Glutamatergic neuron (in vitro differentiated cells): ENCODE data around the gene FOXRED2. TPM values are rescaled to one million over a fixed set of nuclear protein-coding genes. Genes with fewer than 3 reads are reported as not detected.

Source experiments
- DNase-seq: peaks from one replicate; pipeline ENCODE4 v3.0.0; 2022
- H3K27ac Mint-ChIP-seq: one replicate; pipeline ENCODE4 v1.8.0; 2020; ENCODE audit warnings: mild to moderate bottlenecking, mixed read lengths, inconsistent platforms; ENCODE audit not compliant: unreplicated experiment
- H3K27me3 Mint-ChIP-seq: one replicate; pipeline ENCODE4 v1.8.0; 2020; ENCODE audit warnings: mild to moderate bottlenecking, moderate library complexity, mixed read lengths, inconsistent platforms; ENCODE audit not compliant: unreplicated experiment
- H3K36me3 Mint-ChIP-seq: one replicate; pipeline ENCODE4 v1.8.0; 2020; ENCODE audit warnings: mild to moderate bottlenecking, mixed read lengths, inconsistent platforms; ENCODE audit not compliant: unreplicated experiment
- H3K4me1 Mint-ChIP-seq: one replicate; pipeline ENCODE4 v1.8.0; 2020; ENCODE audit warnings: mild to moderate bottlenecking, low read depth, mixed read lengths, inconsistent platforms; ENCODE audit not compliant: unreplicated experiment
- H3K4me3 Mint-ChIP-seq: one replicate; pipeline ENCODE4 v1.8.0; 2020; ENCODE audit warnings: mild to moderate bottlenecking, mixed read lengths, inconsistent platforms; ENCODE audit not compliant: unreplicated experiment
- H3K9me3 Mint-ChIP-seq: one replicate; pipeline ENCODE4 v1.8.0; 2020; ENCODE audit warnings: mild to moderate bottlenecking, moderate library complexity, mixed read lengths, inconsistent platforms; ENCODE audit not compliant: unreplicated experiment
- CTCF ChIP-seq: fragments of 200-600 bp; sonication (generic); IDR thresholded peaks from one replicate; pipeline ENCODE4 v1.5.0; 2021; ENCODE audit not compliant: partially characterized antibody, unreplicated experiment
- total RNA-seq: library from RNA; stranded (reverse); fragmentation: NEBNext Ultra II Directional; extraction: Animal tissue kit (Norgen Biotek cat#: 25700); gene quantifications from one replicate; pipeline ENCODE4 v1.2.1, GENCODE V29; 2021; ENCODE audit not compliant: unreplicated experiment

FOXRED2 gene
- total RNA-seq, 1 donor from 2014 or later = 41.6 TPM

DNA sequence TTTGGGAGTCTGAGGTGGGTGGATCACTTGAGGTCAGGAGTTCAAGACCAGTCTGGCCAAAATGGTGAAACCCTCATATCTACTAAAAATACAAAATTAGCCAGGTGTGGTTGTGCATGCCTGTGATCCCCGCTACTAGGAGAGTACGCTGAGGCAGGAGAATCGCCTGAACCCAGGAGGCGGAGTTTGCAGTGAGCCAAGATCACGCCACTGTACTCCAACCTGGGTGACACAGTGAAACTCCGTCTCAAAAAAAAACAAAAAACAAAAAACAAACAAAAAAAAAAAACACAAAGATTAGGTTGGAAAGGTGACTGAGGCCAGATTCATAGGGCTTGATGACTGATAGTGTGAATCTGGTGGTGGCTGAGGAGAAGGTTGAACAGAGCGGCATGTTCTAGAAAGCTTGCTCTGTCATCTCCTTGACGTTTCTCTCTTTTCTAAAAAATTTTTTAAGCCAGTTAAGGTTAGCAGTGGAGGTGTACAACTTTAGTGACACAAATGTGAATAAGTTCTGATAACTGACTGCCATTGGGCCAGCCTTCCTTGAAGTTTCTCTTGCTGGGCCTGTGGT lies 66.3 kb downstream of the FOXRED2 start:
- H3K4me1 Mint-ChIP-seq = peaks cover 9% of the 10 kb centered on the region
- H3K36me3 Mint-ChIP-seq = no peaks in the 10 kb centered on the region
- TF ChIP-seq CTCF = no peak
- H3K27ac Mint-ChIP-seq = no peak overlapping the region
- H3K9me3 Mint-ChIP-seq = peaks cover 7% of the 10 kb centered on the region
- H3K27me3 Mint-ChIP-seq = no peaks in the 10 kb centered on the region
- no peak for DNase-seq
- no peak overlapping the region for H3K4me3 Mint-ChIP-seq

GRCh38 chr22:36439481-36440271 lies 67.2 kb downstream of the FOXRED2 start:
- peak; percentile 51 for DNase-seq
- TF ChIP-seq CTCF = no peak
- Mint-ChIP-seq H3K27me3 (peaks cover under 1% of the 10 kb centered on the region), H3K4me3 (peak overlapping the region; percentile 7), H3K36me3 (no peaks in the 10 kb centered on the region), H3K9me3 (peaks cover 7% of the 10 kb centered on the region), H3K4me1 (peaks cover 9% of the 10 kb centered on the region), H3K27ac (peak overlapping the region; percentile 36)

Other genes with a start within 250 kb of the FOXRED2 start
- gene MYH9, start 119.1 kb downstream of the FOXRED2 start, total RNA-seq = 122 TPM
- gene TXN2, start 25.4 kb downstream of the FOXRED2 start, total RNA-seq = 66.1 TPM
- 143 TPM for gene EIF3D, start 22.1 kb upstream of the FOXRED2 start, total RNA-seq
- gene CACNG2, start 196.7 kb upstream of the FOXRED2 start, total RNA-seq = 28.3 TPM